Measurements from ENCODE around the gene MTO1. TPM values are rescaled to one million over a fixed set of nuclear protein-coding genes. Genes with fewer than 3 reads are reported as not detected.
"Not testable (repeated sequence)": the region's sequence is repeated elsewhere in the genome, so short reads cannot be mapped to it uniquely, and the experiment has no call there.

Gene MTO1
- total and polyA plus RNA-seq, 12 donors: 14.0 to 29.9 (median 22.9) TPM

DNA sequence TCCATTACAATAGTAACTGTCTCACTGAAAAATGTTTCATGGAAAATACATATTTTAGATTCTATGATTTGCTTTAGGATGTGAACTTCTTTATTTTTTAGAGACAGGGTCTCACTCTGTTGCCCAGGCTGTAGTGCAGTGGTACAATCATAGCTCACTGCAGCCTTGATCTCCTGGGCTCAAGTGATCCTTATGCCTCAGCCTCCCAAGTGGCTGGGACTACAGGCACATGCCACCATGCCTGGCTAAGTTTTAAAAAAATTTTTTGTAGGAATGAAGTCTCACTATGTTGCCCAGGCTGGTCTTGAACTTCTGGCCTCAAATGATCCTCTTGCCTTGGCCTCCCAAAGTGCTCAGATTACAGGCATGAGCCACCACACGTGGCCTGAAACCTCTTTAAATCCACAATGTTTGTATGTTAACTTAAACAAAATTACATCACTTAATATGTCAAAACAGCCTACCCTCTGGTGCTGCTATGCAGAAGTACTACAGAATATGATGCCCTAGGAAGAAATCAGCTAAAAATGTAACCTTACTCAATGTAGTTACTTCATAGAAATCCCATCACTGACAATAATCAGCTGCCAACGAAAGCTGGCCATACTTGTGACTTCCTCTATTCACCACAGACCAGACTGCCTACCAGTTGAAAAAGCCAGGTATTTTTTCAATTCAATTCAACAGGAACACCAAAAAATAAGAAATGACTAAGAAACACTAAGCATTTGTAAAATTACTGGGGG, 41.7 kb downstream of the MTO1 start:
- no peaks in the 10 kb centered on the region for H3K4me1 ChIP-seq (replicated peaks in 1 of 2)
- H3K27ac ChIP-seq: no peak overlapping the region
- no peaks in the 10 kb centered on the region for H3K27me3 ChIP-seq
- WGBS, 4 donors: 62 to 70% (median 67%) methylated on average over 2 of the region's 2 CpGs
- peaks cover 0 to 36% of the 10 kb centered on the region in 2 donors for H3K36me3 ChIP-seq (replicated peaks in 1 of 2)
- intact Hi-C loops (cut with DNase I): loop anchor here in 1 of 2 donors (10.0 kb wide), 1 partner anchor 112 kb away; no protein-coding TSS in a partner anchor
- DNase-seq: peak in 1 of 7 donors; percentile 29
- TF ChIP-seq CTCF (IDR thresholded peaks at IDR 0.05) (no peak), POLR2A (IDR thresholded peaks at IDR 0.05) (no peak)
- no peaks in the 10 kb centered on the region for H3K9me3 ChIP-seq (replicated peaks in 1 of 3)
- no peak overlapping the region for H3K4me3 ChIP-seq

- H3K4me3 ChIP-seq: no peak overlapping the region
- H3K27ac ChIP-seq: no peak overlapping the region
- H3K27me3 ChIP-seq: no peaks in the 10 kb centered on the region
- intact Hi-C loops (cut with DNase I): loop anchor here in 1 of 2 donors (10.0 kb wide), 1 partner anchor 111 kb away; no protein-coding TSS in a partner anchor
- peaks cover 0 to 28% of the 10 kb centered on the region in 2 donors for H3K36me3 ChIP-seq (replicated peaks in 1 of 2)
- TF ChIP-seq POLR2A (IDR thresholded peaks at IDR 0.05): no peak
- TF ChIP-seq CTCF (IDR thresholded peaks at IDR 0.05): no peak
- no peaks in the 10 kb centered on the region for H3K9me3 ChIP-seq (replicated peaks in 1 of 3)
- H3K4me1 ChIP-seq (replicated peaks in 1 of 2): no peaks in the 10 kb centered on the region
- 87 to 97% (median 89%) methylated on average over 2 of the region's 2 CpGs for WGBS, 4 donors
- no peak for DNase-seq
Observed at GRCh38 chr6:73504160-73504559, 42.6 kb downstream of the MTO1 start.

DNA sequence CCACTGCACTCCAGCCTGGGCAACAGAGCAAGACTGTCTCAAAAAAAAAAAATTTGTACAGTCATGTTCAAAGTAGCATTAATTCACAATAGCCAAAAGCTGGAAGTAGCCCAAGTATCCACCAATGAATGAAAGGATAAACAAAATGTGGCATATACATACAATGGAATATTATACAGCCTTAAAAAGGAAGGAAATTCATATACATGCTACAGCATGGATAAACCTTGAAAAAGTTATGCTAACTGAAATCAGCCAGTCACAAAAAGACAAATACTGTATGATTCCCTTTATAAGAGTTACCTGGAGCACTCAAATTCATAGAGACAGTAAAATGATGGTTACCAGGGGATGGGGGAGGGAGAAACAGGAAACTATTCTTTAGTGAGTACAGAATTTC, 43.6 kb downstream of the MTO1 start:
- Histone ChIP-seq H3K4me1 (replicated peaks in 1 of 2) (no peaks in the 10 kb centered on the region), H3K27me3 (no peaks in the 10 kb centered on the region), H3K27ac (no peak overlapping the region), H3K9me3 (replicated peaks in 1 of 3) (no peaks in the 10 kb centered on the region), H3K4me3 (no peak overlapping the region), H3K36me3 (replicated peaks in 1 of 2) (peaks cover 0 to 18% of the 10 kb centered on the region in 2 donors)
- TF ChIP-seq POLR2A (IDR thresholded peaks at IDR 0.05) (no peak), CTCF (IDR thresholded peaks at IDR 0.05) (no peak)
- DNase-seq: no peak
- intact Hi-C loops (cut with DNase I): loop anchor here in 1 of 2 donors (10.0 kb wide), 1 partner anchor 110 kb away; no protein-coding TSS in a partner anchor

DNA sequence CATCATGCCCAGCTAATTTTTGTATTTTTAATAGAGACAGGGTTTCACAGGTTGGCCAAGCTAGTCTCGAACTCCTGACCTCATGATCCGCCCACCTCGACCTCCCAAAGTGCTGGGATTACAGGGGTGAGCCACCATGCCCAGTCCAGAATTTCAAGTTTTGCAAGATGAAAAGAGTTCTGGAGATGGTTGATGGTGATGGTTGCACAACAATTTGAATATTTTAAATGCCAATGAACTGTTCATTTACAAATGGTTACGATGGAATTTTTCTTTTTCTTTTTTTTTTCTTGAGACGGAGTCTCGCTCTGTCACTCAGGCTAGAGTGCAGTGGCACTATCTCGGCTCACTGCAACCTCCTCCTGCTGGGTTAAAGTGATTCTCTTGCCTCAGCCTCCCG, 44.2 kb downstream of the MTO1 start:
- not testable (repeated sequence) for H3K9me3 ChIP-seq (replicated peaks in 1 of 3); H3K4me3 ChIP-seq; H3K27ac ChIP-seq; H3K27me3 ChIP-seq; H3K4me1 ChIP-seq (replicated peaks in 1 of 2)
- 93 to 97% (median 95%) methylated on average over 8 of the region's 8 CpGs for WGBS, 4 donors
- H3K36me3 ChIP-seq (replicated peaks in 1 of 2): peaks cover 0 to 12% of the 10 kb centered on the region in 2 donors
- peak in 1 of 7 donors; percentile 9 for DNase-seq
- intact Hi-C loops (cut with DNase I): loop anchor here in 1 of 2 donors (10.0 kb wide), 1 partner anchor 109 kb away; no protein-coding TSS in a partner anchor

Data from adrenal gland (tissue), 12 donors.